PC-3 (cell line): Measurements from ENCODE around the gene ZNRF1. TPM values are rescaled to one million over a fixed set of nuclear protein-coding genes. Genes with fewer than 3 reads are reported as not detected.

Experiments used
- ATAC-seq: fragments of 200-7000 bp; cut with Tn5 transposase; 2 replicates; pipeline ENCODE4 v1.9.1; 2020; ENCODE audit warnings: mild to moderate bottlenecking, moderate library complexity
- BruUV-seq: library from RNA; stranded (reverse); fragments of 400-500 nt; replicated peaks from 2 replicates; lab custom pipeline; 2021; lab: Mats Ljungman, UMichigan
- CTCF ChIA-PET: fragments of 300-600 bp; sonication (Branson Sonifier 250); formaldehyde crosslinking; loops from one replicate; lab custom pipeline; 2022; ENCODE audit warnings: antibody characterized with exemption; lab: Charles Lee
- POLR2A ChIA-PET: fragments of 300-600 bp; sonication (Branson Sonifier 250); formaldehyde crosslinking; loops from one replicate; lab custom pipeline; 2022; ENCODE audit warnings: antibody characterized with exemption; ENCODE audit not compliant: unreplicated experiment; lab: Charles Lee
- DNase-seq: peaks from one replicate; pipeline ENCODE4 v3.0.0-alpha.2; 2015
- H2AFZ ChIP-seq: fragments of 300-600 bp; sonication (generic); 2 replicates; pipeline ENCODE4 v1.6.0; 2016; ENCODE audit warnings: antibody characterized with exemption, low read length
- H3F3A ChIP-seq: fragments of 300-600 bp; sonication (generic); one replicate; pipeline ENCODE4 v1.6.0; 2017; ENCODE audit warnings: antibody characterized with exemption, low read length, control low read depth, mild to moderate bottlenecking; ENCODE audit not compliant: unreplicated experiment
- H3K27ac ChIP-seq: fragments of 300-600 bp; sonication (generic); 2 replicates; pipeline ENCODE4 v1.5.1; 2016; ENCODE audit warnings: mild to moderate bottlenecking, low read length
- H3K27me3 ChIP-seq: fragments of 300-600 bp; sonication (generic); 2 replicates; pipeline ENCODE4 v1.6.1; 2016; ENCODE audit warnings: low read length, mixed read lengths
- H3K36me3 ChIP-seq: fragments of 300-600 bp; sonication (generic); 2 replicates; pipeline ENCODE4 v1.6.1; 2016; ENCODE audit warnings: low read depth, mixed run types, low read length, mixed read lengths
- H3K4me1 ChIP-seq: fragments of 300-600 bp; sonication (generic); 2 replicates; pipeline ENCODE4 v1.5.1; 2016; ENCODE audit warnings: low read length; ENCODE audit not compliant: insufficient read depth
- H3K4me2 ChIP-seq: fragments of 300-600 bp; sonication (generic); 2 replicates; pipeline ENCODE4 v1.6.0; 2016; ENCODE audit warnings: low read length
- H3K4me3 ChIP-seq: fragments of 300-600 bp; sonication (generic); 2 replicates; pipeline ENCODE4 v1.5.1; 2016; ENCODE audit warnings: mild to moderate bottlenecking, low read length, mixed read lengths
- H3K79me2 ChIP-seq: fragments of 300-600 bp; sonication (generic); 2 replicates; pipeline ENCODE4 v1.6.1; 2017; ENCODE audit warnings: low read length, mixed read lengths
- H3K9ac ChIP-seq: fragments of 300-600 bp; sonication (generic); 2 replicates; pipeline ENCODE4 v1.6.0; 2016; ENCODE audit warnings: mild to moderate bottlenecking, low read length
- H3K9me2 ChIP-seq: fragments of 300-600 bp; sonication (generic); replicated peaks from 2 replicates; pipeline ENCODE4 v1.6.1; 2016; ENCODE audit warnings: mixed run types, low read length, mixed read lengths
- H3K9me3 ChIP-seq: fragments of 300-600 bp; sonication (generic); 2 replicates; pipeline ENCODE4 v1.6.1; 2016; ENCODE audit warnings: low read length, mixed read lengths
- H4K20me1 ChIP-seq: fragments of 300-600 bp; sonication (generic); 2 replicates; pipeline ENCODE4 v1.6.1; 2016; ENCODE audit warnings: low read length, mixed read lengths
- EZH2 ChIP-seq: fragments of 300-600 bp; sonication (generic); IDR thresholded peaks from one replicate; pipeline ENCODE4 v1.6.1; 2017; ENCODE audit warnings: antibody characterized with exemption, mild to moderate bottlenecking, low read length; ENCODE audit not compliant: unreplicated experiment
- EZH2phosphoT487 ChIP-seq: fragments of 300-600 bp; sonication (generic); IDR thresholded peaks from 2 replicates; pipeline ENCODE4 v1.6.1; 2018; ENCODE audit warnings: mild to moderate bottlenecking, antibody characterized with exemption, low read length, borderline replicate concordance
- intact Hi-C: fragments of 100-400 bp; cut with micrococcal nuclease; formaldehyde crosslinking; loops from 2 replicates; pipeline ENCODE4 v1.9.0; 2023
- total RNA-seq: library from RNA; depleted of rRNA; stranded (reverse); fragments of >200 nt; gene quantifications from 2 replicates; pipeline ENCODE4 v1.2.3, GENCODE V29; 2014
- TF ChIP-seq, protein P1 (sequence below): fragments of 300-600 bp; sonication (generic); conservative IDR thresholded peaks from 2 replicates; pipeline ENCODE4 v1.5.1; 2017; ENCODE audit warnings: antibody characterized with exemption, low read depth, mild to moderate bottlenecking, low read length

The ZNRF1 gene
- total RNA-seq, 1 experiment from 2014 or later, result 60.4 TPM

GRCh38 chr16:75017670-75018525 is 19.1 kb downstream of the ZNRF1 start:
- intact Hi-C loops, result no loop called here
- H3K4me3 ChIP-seq, result no peak overlapping the region
- H3F3A ChIP-seq, result no peaks in the 10 kb centered on the region
- no peaks in the 10 kb centered on the region for H3K27me3 ChIP-seq
- peaks cover 9% of the 10 kb centered on the region for H3K36me3 ChIP-seq
- POLR2A ChIA-PET, result no interaction called here
- peaks cover 13% of the 10 kb centered on the region for H4K20me1 ChIP-seq
- peaks cover 92% of the 10 kb centered on the region for H3K79me2 ChIP-seq
- no peak for DNase-seq
- no peak overlapping the region for H3K9ac ChIP-seq
- CTCF ChIA-PET, result no interaction called here
- TF ChIP-seq, protein P1, sequence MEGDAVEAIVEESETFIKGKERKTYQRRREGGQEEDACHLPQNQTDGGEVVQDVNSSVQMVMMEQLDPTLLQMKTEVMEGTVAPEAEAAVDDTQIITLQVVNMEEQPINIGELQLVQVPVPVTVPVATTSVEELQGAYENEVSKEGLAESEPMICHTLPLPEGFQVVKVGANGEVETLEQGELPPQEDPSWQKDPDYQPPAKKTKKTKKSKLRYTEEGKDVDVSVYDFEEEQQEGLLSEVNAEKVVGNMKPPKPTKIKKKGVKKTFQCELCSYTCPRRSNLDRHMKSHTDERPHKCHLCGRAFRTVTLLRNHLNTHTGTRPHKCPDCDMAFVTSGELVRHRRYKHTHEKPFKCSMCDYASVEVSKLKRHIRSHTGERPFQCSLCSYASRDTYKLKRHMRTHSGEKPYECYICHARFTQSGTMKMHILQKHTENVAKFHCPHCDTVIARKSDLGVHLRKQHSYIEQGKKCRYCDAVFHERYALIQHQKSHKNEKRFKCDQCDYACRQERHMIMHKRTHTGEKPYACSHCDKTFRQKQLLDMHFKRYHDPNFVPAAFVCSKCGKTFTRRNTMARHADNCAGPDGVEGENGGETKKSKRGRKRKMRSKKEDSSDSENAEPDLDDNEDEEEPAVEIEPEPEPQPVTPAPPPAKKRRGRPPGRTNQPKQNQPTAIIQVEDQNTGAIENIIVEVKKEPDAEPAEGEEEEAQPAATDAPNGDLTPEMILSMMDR, result no peak
- TF ChIP-seq EZH2 (no peak), EZH2phosphoT487 (no peak)
- peaks cover 5% of the 10 kb centered on the region for H3K9me3 ChIP-seq
- peaks cover 19% of the 10 kb centered on the region for H3K4me1 ChIP-seq
- ATAC-seq, result peak; percentile 35; the same call in 1 of the 2 replicates
- no peak overlapping the region for H3K27ac ChIP-seq
- no peaks in the 10 kb centered on the region for H3K9me2 ChIP-seq
- BruUV-seq, result no TSS peak
- no peak overlapping the region for H3K4me2 ChIP-seq
- H2AFZ ChIP-seq, result no peak overlapping the region

- no peak for ATAC-seq
- peaks cover 11% of the 10 kb centered on the region; the same call in 1 of the 2 replicates for H4K20me1 ChIP-seq
- no peaks in the 10 kb centered on the region for H3K27me3 ChIP-seq
- intact Hi-C loops, result no loop called here
- no peak overlapping the region for H3K9ac ChIP-seq
- no peak for DNase-seq
- H3K4me1 ChIP-seq, result peaks cover 17% of the 10 kb centered on the region
- no peaks in the 10 kb centered on the region for H3F3A ChIP-seq
- peaks cover 9% of the 10 kb centered on the region for H3K36me3 ChIP-seq
- no peak overlapping the region for H3K4me3 ChIP-seq
- no TSS peak for BruUV-seq
- peaks cover 5% of the 10 kb centered on the region for H3K9me3 ChIP-seq
- CTCF ChIA-PET, result no interaction called here
- POLR2A ChIA-PET, result no interaction called here
- no peak overlapping the region for H3K4me2 ChIP-seq
- peaks cover 87% of the 10 kb centered on the region for H3K79me2 ChIP-seq
- H3K9me2 ChIP-seq, result no peaks in the 10 kb centered on the region
- H2AFZ ChIP-seq, result no peak overlapping the region
- no peak overlapping the region for H3K27ac ChIP-seq
- TF ChIP-seq, protein P1, result no peak
- no peak for TF ChIP-seq EZH2
- no peak for TF ChIP-seq EZH2phosphoT487
Observed at GRCh38 chr16:75019007-75019406, 20.2 kb downstream of the ZNRF1 start.

GRCh38 chr16:75019586-75019985 is 20.8 kb downstream of the ZNRF1 start:
- H3K9me2 ChIP-seq, result no peaks in the 10 kb centered on the region
- BruUV-seq, result no TSS peak
- POLR2A ChIA-PET, result no interaction called here
- peaks cover 9% of the 10 kb centered on the region for H3K36me3 ChIP-seq
- DNase-seq, result no peak
- no peak overlapping the region for H3K27ac ChIP-seq
- H3K4me1 ChIP-seq, result peaks cover 17% of the 10 kb centered on the region
- no peaks in the 10 kb centered on the region for H3F3A ChIP-seq
- no peak overlapping the region for H3K4me2 ChIP-seq
- CTCF ChIA-PET, result no interaction called here
- H4K20me1 ChIP-seq, result peaks cover 7% of the 10 kb centered on the region; the same call in 1 of the 2 replicates
- intact Hi-C loops, result no loop called here
- no peaks in the 10 kb centered on the region for H3K27me3 ChIP-seq
- no peak for ATAC-seq
- H3K4me3 ChIP-seq, result no peak overlapping the region
- peaks cover 5% of the 10 kb centered on the region for H3K9me3 ChIP-seq
- TF ChIP-seq, protein P1, result no peak
- TF ChIP-seq EZH2phosphoT487, result no peak
- peaks cover 87% of the 10 kb centered on the region for H3K79me2 ChIP-seq
- H2AFZ ChIP-seq, result no peak overlapping the region
- H3K9ac ChIP-seq, result no peak overlapping the region
